Smooth muscle cell (in vitro differentiated cells): ENCODE measurements around the gene SYNJ1. TPM values are rescaled to one million over a fixed set of nuclear protein-coding genes. Genes with fewer than 3 reads are reported as not detected.
A peak's percentile ranks its signal among the peaks of the same experiment; 100 is the strongest.
"Not testable (repeated sequence)": the region's sequence is repeated elsewhere in the genome, so short reads cannot be mapped to it uniquely, and the experiment has no call there.

ENCODE experiments used
- DNase-seq: peaks from one replicate; lab custom pipeline; 2025; ENCODE audit not compliant: unreplicated experiment; lab: John Stamatoyannopoulos, UW
- H2AFZ ChIP-seq: fragments of 200-600 bp; sonication (generic); 2 replicates; pipeline ENCODE4 v1.6.0; 2016; ENCODE audit warnings: antibody characterized with exemption, low read depth, mild to moderate bottlenecking
- H3F3A ChIP-seq: fragments of 200-600 bp; sonication (generic); 2 replicates; pipeline ENCODE4 v1.6.0; 2017; ENCODE audit warnings: antibody characterized with exemption, low read depth
- H3K27ac ChIP-seq: fragments of 200-600 bp; sonication (generic); 2 replicates; pipeline ENCODE4 v1.5.1; 2016; ENCODE audit warnings: low read depth, mild to moderate bottlenecking
- H3K27me3 ChIP-seq: fragments of 200-600 bp; sonication (generic); 2 replicates; pipeline ENCODE4 v1.6.1; 2016; ENCODE audit warnings: low read depth, mild to moderate bottlenecking
- H3K36me3 ChIP-seq: fragments of 200-600 bp; sonication (generic); 2 replicates; pipeline ENCODE4 v1.5.1; 2016; ENCODE audit warnings: low read depth
- H3K4me1 ChIP-seq: fragments of 200-600 bp; sonication (generic); 2 replicates; pipeline ENCODE4 v1.5.1; 2016; ENCODE audit warnings: low read depth
- H3K4me2 ChIP-seq: fragments of 200-600 bp; sonication (generic); 2 replicates; pipeline ENCODE4 v1.6.0; 2016; ENCODE audit warnings: mild to moderate bottlenecking
- H3K4me3 ChIP-seq: fragments of 200-600 bp; sonication (generic); 2 replicates; pipeline ENCODE4 v1.5.1; 2016; ENCODE audit warnings: mild to moderate bottlenecking
- H3K79me2 ChIP-seq: fragments of 200-600 bp; sonication (generic); 2 replicates; pipeline ENCODE4 v1.6.0; 2016; ENCODE audit warnings: low read depth, mild to moderate bottlenecking
- H3K9ac ChIP-seq: fragments of 200-600 bp; sonication (generic); 2 replicates; pipeline ENCODE4 v1.6.0; 2016; ENCODE audit warnings: low read depth
- H3K9me3 ChIP-seq: fragments of 200-600 bp; sonication (generic); replicated peaks from 2 replicates; pipeline ENCODE4 v1.5.1; 2016; ENCODE audit warnings: low read depth
- H4K20me1 ChIP-seq: fragments of 200-600 bp; sonication (generic); 2 replicates; pipeline ENCODE4 v1.6.0; 2016; ENCODE audit warnings: low read depth
- WGBS: methylation state at CpG from one replicate; pipeline ENCODE4 v1.1.7; 2016; ENCODE audit warnings: low lambda C conversion rate; 5-methylcytosine and 5-hydroxymethylcytosine counted together
- polyA plus RNA-seq: library from polyadenylated mRNA; unstranded; fragments of >200 nt; fragmentation: Nextera tagmentation; extraction: Ambion mirVana; gene quantifications from 2 replicates; pipeline ENCODE4 v1.2.1, GENCODE V29; 2016
- total RNA-seq: library from RNA; depleted of rRNA; stranded (reverse); fragments of >200 nt; gene quantifications from 2 replicates; pipeline ENCODE4 v1.2.3, GENCODE V29; 2014
- TF ChIP-seq, protein P1 (sequence below): fragments of 200-600 bp; sonication (generic); IDR thresholded peaks from 2 replicates; pipeline ENCODE4 v1.5.1; 2017; ENCODE audit warnings: borderline replicate concordance, mild to moderate bottlenecking, antibody characterized with exemption; ENCODE audit not compliant: insufficient read depth, poor library complexity, severe bottlenecking

The SYNJ1 gene
- total and polyA plus RNA-seq, 2 experiments from 2014 or later: 2.7 to 8.5 TPM

DNA sequence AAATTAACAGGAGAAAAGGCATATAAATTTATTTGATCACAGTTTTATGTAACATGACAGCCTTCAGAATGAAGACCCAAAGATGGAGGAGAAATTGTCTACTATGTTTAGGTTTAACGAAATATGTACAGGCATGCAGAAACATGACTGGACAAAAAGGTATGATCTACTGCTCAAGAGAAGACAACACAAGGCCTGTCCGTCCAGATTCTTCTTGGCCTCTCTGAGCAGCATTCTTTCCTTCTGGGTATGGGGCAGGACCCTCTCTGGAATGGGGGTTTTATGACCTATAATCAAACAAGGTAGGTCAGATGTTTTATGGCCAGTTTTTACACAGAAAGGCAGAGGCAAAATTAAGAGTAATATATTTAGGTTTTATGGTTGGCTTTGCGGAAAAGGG is 13.5 kb upstream of the SYNJ1 start:
- H3K9ac ChIP-seq: no peak overlapping the region
- TF ChIP-seq, protein P1, sequence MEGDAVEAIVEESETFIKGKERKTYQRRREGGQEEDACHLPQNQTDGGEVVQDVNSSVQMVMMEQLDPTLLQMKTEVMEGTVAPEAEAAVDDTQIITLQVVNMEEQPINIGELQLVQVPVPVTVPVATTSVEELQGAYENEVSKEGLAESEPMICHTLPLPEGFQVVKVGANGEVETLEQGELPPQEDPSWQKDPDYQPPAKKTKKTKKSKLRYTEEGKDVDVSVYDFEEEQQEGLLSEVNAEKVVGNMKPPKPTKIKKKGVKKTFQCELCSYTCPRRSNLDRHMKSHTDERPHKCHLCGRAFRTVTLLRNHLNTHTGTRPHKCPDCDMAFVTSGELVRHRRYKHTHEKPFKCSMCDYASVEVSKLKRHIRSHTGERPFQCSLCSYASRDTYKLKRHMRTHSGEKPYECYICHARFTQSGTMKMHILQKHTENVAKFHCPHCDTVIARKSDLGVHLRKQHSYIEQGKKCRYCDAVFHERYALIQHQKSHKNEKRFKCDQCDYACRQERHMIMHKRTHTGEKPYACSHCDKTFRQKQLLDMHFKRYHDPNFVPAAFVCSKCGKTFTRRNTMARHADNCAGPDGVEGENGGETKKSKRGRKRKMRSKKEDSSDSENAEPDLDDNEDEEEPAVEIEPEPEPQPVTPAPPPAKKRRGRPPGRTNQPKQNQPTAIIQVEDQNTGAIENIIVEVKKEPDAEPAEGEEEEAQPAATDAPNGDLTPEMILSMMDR: no peak
- no peak for DNase-seq
- H3K4me1 ChIP-seq: no peaks in the 10 kb centered on the region
- no peak overlapping the region for H2AFZ ChIP-seq
- peak overlapping the region; percentile 62 for H3K27ac ChIP-seq
- 87% methylated on average over 3 of the region's 3 CpGs for WGBS
- H3K4me2 ChIP-seq: no peak overlapping the region
- H3K27me3 ChIP-seq: no peaks in the 10 kb centered on the region
- peaks cover 4% of the 10 kb centered on the region for H3K79me2 ChIP-seq
- H3F3A ChIP-seq: no peaks in the 10 kb centered on the region
- no peaks in the 10 kb centered on the region for H3K9me3 ChIP-seq
- peaks cover 17% of the 10 kb centered on the region for H4K20me1 ChIP-seq
- H3K4me3 ChIP-seq: no peak overlapping the region
- peaks cover 29% of the 10 kb centered on the region for H3K36me3 ChIP-seq

DNA sequence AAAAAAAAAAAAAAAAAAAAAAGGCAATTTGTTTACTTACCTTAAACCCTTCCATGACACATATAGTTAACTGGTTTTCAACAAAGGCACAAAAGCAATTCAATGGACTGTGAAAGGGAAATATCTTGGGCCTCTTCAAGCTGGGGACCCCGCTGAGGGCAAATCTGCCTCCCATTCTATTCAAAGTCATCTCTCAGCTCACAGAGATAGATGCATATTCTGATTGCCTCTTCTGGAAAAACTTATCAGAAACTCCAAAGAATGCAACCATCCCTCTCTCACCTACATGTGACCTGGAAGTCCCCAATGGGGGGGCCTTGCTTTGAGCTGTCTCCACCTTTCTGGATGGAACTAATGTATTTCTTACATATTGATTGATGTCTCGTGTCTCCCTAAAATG is 12.1 kb upstream of the SYNJ1 start:
- H3K79me2 ChIP-seq: no peaks in the 10 kb centered on the region
- no peak overlapping the region for H3K4me3 ChIP-seq
- H3K9ac ChIP-seq: no peak overlapping the region
- no peaks in the 10 kb centered on the region for H3K9me3 ChIP-seq
- H3K27ac ChIP-seq: peak overlapping the region; percentile 62
- TF ChIP-seq, protein P1: no peak
- H2AFZ ChIP-seq: no peak overlapping the region
- DNase-seq: no peak
- 90% methylated on average over 2 of the region's 2 CpGs for WGBS
- H3K36me3 ChIP-seq: peaks cover 24% of the 10 kb centered on the region
- no peaks in the 10 kb centered on the region for H3F3A ChIP-seq
- H3K4me2 ChIP-seq: no peak overlapping the region
- H3K4me1 ChIP-seq: no peaks in the 10 kb centered on the region
- peaks cover 3% of the 10 kb centered on the region for H4K20me1 ChIP-seq
- no peaks in the 10 kb centered on the region for H3K27me3 ChIP-seq

DNA sequence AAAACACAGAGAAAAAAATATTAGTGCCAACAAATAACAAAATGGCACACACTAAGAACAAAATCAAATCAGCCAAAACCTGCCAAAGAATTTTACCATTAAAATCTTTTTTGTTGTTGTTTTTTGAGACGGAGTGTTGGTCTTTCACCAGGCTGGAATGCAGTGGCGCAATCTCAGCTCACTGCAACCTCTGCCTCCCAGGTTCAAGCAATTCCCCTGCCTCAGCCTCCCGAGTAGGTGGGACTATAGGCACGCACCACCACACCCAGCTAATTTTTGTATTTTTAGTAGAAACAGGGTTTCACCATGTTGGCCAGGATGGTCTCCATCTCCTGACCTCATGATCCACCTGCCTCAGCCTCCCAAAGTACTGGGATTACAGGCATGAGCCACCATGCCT is 8.3 kb upstream of the SYNJ1 start:
- H3K79me2 ChIP-seq, H2AFZ ChIP-seq, H3K4me1 ChIP-seq, H3K4me2 ChIP-seq, H3K4me3 ChIP-seq, H3K27me3 ChIP-seq, H3F3A ChIP-seq, DNase-seq, H3K9me3 ChIP-seq, H4K20me1 ChIP-seq, H3K27ac ChIP-seq, H3K9ac ChIP-seq: not testable (repeated sequence)
- peaks cover 10% of the 10 kb centered on the region for H3K36me3 ChIP-seq
- WGBS: 84% methylated on average over 4 of the region's 4 CpGs

DNA sequence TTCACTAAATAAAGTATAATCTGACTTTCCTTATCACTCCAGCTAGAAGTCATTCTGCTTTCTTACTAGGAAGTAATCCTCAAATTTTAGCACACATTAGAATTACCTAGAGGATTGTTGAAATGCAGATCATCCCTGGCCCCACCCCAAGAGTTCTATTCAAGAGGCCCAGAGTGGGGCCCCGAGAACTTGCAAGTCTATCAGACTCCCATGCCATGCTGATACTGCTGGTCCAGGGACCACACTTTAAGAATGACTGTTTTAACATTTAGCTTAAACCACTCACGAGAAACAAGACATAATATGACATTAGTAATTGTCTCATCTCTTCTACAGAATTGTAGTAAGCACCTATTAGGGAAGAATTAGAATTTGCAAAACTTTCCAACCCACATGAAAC is 7.7 kb upstream of the SYNJ1 start:
- TF ChIP-seq, protein P1: no peak
- Histone ChIP-seq H3K27me3 (no peaks in the 10 kb centered on the region), H3K9ac (no peak overlapping the region), H3K36me3 (peaks cover 10% of the 10 kb centered on the region), H2AFZ (no peak overlapping the region), H3K4me1 (no peaks in the 10 kb centered on the region), H3F3A (peaks cover 3% of the 10 kb centered on the region), H3K4me2 (no peak overlapping the region), H3K4me3 (no peak overlapping the region), H3K9me3 (no peaks in the 10 kb centered on the region), H3K27ac (no peak overlapping the region), H4K20me1 (no peaks in the 10 kb centered on the region), H3K79me2 (no peaks in the 10 kb centered on the region)
- DNase-seq: no peak
- 97% methylated on average over 2 of the region's 2 CpGs for WGBS
